ENCODE measurements around the gene LUC7L3. TPM values are rescaled to one million over a fixed set of nuclear protein-coding genes. Genes with fewer than 3 reads are reported as not detected.

The LUC7L3 gene
- total and polyA plus RNA-seq, 2 of the 13 experiments (the other 11 are each of a cell fraction or from before 2014, with no cell fraction given): 108 to 120 TPM

- TF ChIP-seq AHDC1 (CRISPR knock-in tag; IDR thresholded peaks at IDR 0.05; ENCODE audit: borderline replicate concordance) (no peak), MIXL1 (CRISPR knock-in tag; IDR thresholded peaks at IDR 0.05) (peak; percentile 24; the same call in 1 of the 2 replicates), ZNF567 (CRISPR knock-in tag; IDR thresholded peaks at IDR 0.05; ENCODE audit: borderline replicate concordance) (0 out of 2 replicates have a peak, but pooled peaks have one; percentile 24), ZNF33A (CRISPR knock-in tag; IDR thresholded peaks at IDR 0.05; ENCODE audit: borderline replicate concordance) (peak; percentile 37; the same call in 1 of the 2 replicates), NFE2 (CRISPR knock-in tag; IDR thresholded peaks at IDR 0.05) (0 out of 2 replicates have a peak, but pooled peaks have one; percentile 6), ETV6 (CRISPR knock-in tag; conservative IDR thresholded peaks at IDR 0.05) (no peak), ZNF256 (CRISPR knock-in tag; conservative IDR thresholded peaks at IDR 0.05) (0 out of 2 replicates have a peak, but pooled peaks have one; percentile 33), ZNF614 (CRISPR knock-in tag; IDR thresholded peaks at IDR 0.05; ENCODE audit: borderline replicate concordance) (0 out of 2 replicates have a peak, but pooled peaks have one; percentile 44), KLF16 (CRISPR knock-in tag; IDR thresholded peaks at IDR 0.05) (peak in 1 of 2 experiments; percentile 40; a peak in 1 of 4 replicates), ARID5B (CRISPR knock-in tag; IDR thresholded peaks at IDR 0.05) (peak; percentile 66), RERE (CRISPR knock-in tag; IDR thresholded peaks at IDR 0.05; ENCODE audit: low read depth) (0 out of 2 replicates have a peak, but pooled peaks have one; percentile 6), ZNF879 (CRISPR knock-in tag; IDR thresholded peaks at IDR 0.05) (0 out of 2 replicates have a peak, but pooled peaks have one; percentile 55)
Observed at GRCh38 chr17:50691550-50692447, 27.6 kb upstream of the LUC7L3 start (continued).
